PFSK-1 (cell line): Measurements from ENCODE around the gene GPR107.

Source experiments
- POLR2AphosphoS5 ChIP-seq: IDR thresholded peaks from 2 replicates; pipeline ENCODE4 v1.6.1; 2012; ENCODE audit warnings: low read depth, mild to moderate bottlenecking, control low read depth, low read length, moderate library complexity
- REST ChIP-seq, 2 experiments: IDR thresholded peaks; 2 replicates each; pipeline versions ENCODE4 v1.6.1 to v1.8.0; 2011 to 2012; ENCODE audit warnings: low read depth in 2 of 2, low read length in 2 of 2, control low read depth in 1 of 2, inconsistent platforms in 1 of 2, mild to moderate bottlenecking in 1 of 2, moderate library complexity in 1 of 2; ENCODE audit not compliant: insufficient read depth in 1 of 2
- TAF1 ChIP-seq: IDR thresholded peaks from 2 replicates; pipeline ENCODE4 v1.6.1; 2012; ENCODE audit warnings: low read length, control low read depth, borderline replicate concordance; ENCODE audit not compliant: insufficient read depth

DNA sequence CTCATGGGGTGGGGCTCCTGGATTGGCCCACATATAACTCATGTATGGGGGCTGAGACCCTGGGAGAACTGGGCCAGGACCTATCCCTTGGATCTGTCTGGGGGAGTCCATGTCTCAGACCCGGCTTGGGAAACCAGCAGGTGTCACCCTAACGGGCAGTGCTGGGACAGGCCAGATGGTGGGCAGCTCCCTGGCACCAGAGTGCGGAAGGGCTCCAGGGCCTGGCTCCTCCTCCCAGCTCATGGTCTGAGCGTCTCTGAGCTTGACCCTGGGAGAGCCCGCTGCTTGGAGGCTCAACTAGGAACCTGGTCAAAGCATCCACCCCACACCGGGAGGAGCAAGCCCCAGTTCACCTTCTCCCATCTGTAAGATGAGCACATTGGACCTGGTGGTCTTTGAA, 103.0 kb downstream of the GPR107 start:
- TF ChIP-seq POLR2AphosphoS5 (no peak), REST (IDR thresholded peaks at IDR 0.05; ENCODE audit: insufficient read depth in 1 of 2, low read depth in 2 of 2, low read length in 2 of 2) (no peak), TAF1 (no peak)
